AG09319 (cell line): ENCODE data around the gene DCC.

Experiments used
- DNase-seq: peaks from one replicate; pipeline ENCODE4 v3.0.0-alpha.2; 2010; ENCODE audit warnings: low read depth; ENCODE audit errors: extremely low read depth
- CTCF ChIP-seq: IDR thresholded peaks from 2 replicates; pipeline ENCODE4 v1.5.1; 2011; ENCODE audit warnings: low read depth, mild to moderate bottlenecking, inconsistent platforms, low read length, moderate library complexity

DCC gene

GRCh38 chr18:52869349-52869923 is 529.4 kb downstream of the DCC start:
- TF ChIP-seq CTCF: no peak
- DNase-seq: no peak

- no peak for DNase-seq
- no peak for TF ChIP-seq CTCF
These were observed 530.2 kb downstream of the DCC start for GRCh38 chr18:52869942-52870907.

- TF ChIP-seq CTCF: no peak
- no peak for DNase-seq
These were observed 534.8 kb downstream of the DCC start for GRCh38 chr18:52874774-52875173.

DNA sequence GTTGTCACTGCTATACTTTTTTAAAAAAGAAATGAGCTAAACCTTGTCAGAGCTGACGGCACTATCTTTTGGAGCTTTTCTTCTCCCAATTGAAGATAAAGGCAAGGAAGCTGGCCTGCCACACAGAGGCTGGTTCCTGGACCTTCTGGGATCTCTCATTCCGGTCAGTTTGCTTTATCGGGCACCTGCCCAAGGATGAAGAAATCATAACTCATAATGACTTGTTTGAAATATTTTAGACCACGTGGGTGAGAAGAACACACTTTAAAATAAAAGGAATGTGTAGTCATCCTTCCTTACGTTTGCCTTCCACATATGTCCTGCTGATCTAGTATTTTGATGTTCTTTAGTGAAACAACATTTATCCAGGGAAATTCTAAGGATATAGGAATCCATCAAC is 535.7 kb downstream of the DCC start:
- DNase-seq: no peak
- TF ChIP-seq CTCF: no peak

- no peak for DNase-seq
- TF ChIP-seq CTCF: no peak
These were observed 548.0 kb downstream of the DCC start for GRCh38 chr18:52888014-52888413.

DNA sequence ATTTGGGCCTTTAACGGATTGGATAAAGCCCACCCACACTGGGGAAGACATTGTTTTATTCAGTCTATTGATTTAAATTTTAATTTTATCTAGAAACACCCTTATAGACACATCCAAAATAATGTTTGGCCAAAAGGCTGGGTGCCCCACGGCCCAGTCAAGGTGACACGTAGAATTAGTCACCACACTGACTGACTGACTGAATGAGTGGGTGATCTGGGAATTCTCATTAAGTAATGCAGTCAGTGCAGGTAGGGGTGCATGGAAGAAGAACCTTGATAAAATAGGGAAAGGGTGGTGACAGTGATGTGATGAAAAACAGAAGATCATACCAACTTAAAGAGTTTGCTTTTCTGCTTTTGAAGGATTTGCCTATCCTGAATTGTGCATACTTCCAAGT is 554.8 kb downstream of the DCC start:
- TF ChIP-seq CTCF: no peak
- no peak for DNase-seq
